Stimulated activated CD8-positive, alpha-beta memory T cell treated with anti-CD3 and anti-CD28 coated beads, Interleukin-15, amount 100 ng/mL, for 4 hours (primary cell): ENCODE measurements around the gene KRTAP5-2.
"Not testable (repeated sequence)": the region's sequence is repeated elsewhere in the genome, so short reads cannot be mapped to it uniquely, and the experiment has no call there.

Experiments used
- DNase-seq, 2 donors: peaks; one replicate each; pipeline ENCODE4 v3.0.0-alpha.2; 2020; ENCODE audit warnings: low read depth in 2 of 2

The KRTAP5-2 gene

DNA sequence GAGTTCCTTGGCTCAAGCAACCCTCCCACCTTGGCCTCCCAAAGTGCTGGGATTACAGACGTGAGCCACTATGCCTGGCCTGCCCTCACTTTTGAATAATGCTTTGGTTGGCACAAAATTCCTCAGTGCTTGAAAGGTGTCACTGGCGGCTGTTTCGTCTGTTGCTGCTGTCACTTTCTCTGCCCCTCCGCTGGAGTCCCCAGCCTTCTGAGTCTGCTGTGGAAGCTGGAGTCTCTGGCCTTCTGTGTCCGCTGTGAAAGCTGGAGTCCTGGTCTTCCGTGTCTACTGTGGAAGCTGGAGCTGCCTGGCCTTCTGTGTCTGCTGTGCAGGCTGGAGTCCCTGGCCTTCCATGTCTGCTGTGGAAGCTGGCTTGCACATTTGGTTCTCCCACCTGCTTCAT lies 8.1 kb downstream of the KRTAP5-2 start:
- DNase-seq, result no peak

DNA sequence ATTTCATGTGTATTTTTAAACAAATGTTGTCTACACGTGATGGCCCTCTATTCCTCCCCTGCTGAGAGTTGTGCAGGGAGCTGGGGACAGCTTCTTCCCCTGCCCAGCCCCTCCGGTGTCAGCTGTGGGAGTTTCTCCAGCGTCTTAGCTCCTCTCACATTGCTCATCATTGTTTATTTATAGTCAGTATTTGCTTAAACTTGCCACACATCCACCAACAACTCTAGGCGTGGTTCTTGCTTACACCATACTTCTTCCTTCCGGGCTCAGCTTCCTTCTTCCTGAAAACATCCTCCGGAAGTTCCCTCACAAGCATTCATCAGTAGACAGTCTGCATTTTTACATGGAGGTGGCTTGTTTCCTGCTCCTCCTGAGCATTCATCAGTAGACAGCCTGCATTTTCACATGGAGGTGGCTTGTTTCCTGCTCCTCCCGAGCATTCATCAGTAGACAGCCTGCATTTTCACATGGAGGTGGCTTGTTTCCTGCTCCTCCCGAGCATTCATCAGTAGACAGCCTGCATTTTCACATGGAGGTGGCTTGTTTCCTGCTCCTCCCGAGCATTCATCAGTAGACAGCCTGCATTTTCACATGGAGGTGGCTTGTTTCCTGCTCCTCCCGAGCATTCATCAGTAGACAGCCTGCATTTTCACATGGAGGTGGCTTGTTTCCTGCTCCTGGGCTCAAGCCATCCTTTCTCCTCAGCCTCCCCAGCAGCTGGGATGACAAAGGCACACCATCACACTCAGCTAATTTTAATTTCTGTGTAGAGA lies 8.7 kb downstream of the KRTAP5-2 start:
- DNase-seq, result not testable (repeated sequence)

DNA sequence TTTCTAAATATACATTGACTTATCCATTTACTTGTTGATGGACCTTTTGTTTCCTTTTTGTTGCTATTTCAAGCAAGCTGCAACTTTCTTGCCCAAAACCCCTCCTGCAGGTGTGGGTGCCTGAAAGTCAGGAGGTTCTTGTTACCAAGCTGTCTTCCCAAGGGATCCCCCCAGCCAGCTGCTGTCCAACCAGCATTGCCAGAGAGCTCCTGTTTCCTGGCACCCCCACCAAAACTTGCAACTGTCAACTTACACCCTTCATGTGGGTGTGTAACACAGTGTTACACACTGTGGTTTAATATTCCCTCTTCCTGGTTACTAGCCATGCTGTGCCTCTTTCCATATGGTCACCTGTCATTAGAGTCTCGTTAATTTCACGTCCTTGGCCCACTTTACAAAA lies 11.4 kb downstream of the KRTAP5-2 start:
- no peak for DNase-seq

DNA sequence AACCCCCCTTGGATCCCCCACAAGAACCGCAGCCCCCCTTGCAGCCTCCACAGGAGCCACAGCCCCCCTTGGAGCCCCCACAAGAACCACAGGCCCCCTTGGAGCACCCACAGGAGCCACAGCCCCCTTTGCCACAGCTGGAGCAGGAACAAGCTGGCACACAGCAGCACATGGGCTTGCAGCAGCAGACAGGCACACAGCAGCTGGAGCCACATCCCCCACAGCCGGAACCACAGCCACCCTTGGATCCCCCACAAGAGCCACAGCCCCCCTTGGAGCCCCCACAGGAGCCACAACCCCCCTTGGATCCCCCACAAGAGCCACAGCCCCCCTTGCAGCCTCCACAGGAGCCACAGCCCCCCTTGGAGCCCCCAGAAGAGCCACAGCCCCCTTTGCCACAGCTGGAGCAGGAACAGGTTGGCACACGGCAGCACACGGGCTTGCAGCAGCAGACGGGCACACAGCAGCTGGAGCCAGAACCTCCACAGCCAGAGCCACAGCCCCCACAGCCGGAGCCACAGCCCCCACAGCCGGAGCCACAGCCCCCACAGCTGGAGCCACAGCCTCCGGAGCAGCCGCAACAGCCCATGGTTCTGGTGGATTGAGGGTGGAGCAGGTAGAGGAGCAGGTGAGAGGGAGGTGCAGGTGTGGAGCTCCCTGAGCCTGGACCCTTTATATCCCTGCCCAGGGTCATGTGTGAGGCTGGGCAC lies 13.3 kb downstream of the KRTAP5-2 start, which contains the start of gene KRTAP5-1:
KRTAP5-1 (minus strand) TSS at position 623 of the 710 bp plus-strand sequence; CDS start at position 589, 34 bp downstream.
- not testable (repeated sequence) for DNase-seq

DNA sequence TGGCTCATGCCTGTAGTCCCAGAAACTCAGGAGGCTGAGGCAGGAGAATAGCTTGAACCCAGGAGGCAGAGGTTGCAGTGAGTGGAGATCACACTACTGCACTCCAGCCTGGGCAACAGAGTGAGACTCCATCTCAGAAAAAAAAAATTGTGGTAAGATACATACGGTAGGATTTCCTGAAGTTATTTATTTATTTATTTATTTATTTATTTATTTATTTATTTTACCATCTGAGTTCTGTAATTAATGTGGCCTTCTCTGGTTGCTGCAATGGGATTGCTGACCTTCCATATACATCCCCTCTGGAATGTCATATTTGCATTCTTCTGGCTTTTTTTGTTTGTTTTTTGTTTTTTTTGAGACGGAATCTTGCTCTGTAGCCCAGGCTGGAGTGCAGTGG lies 15.2 kb downstream of the KRTAP5-2 start:
- not testable (repeated sequence) for DNase-seq

DNA sequence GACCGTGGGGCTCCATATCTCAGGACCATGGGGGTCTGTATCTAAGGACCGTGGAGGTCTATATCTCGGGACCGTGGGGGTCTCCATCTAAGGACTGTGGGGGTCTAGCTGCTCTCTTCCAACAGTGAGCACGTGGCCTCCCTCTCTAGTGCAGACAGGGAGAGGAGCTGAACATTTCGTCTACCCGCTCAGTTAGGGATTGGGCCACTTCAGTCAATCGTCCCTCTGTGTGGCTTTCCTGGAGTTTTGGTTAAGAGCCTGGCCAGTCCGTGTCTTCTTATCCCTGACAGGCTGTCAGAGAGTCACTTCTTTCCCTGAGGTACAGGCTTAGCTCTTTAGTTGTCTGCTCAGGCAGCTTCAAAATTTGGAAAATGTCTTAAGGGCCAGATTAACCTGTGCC lies 16.1 kb downstream of the KRTAP5-2 start:
- no peak for DNase-seq

DNA sequence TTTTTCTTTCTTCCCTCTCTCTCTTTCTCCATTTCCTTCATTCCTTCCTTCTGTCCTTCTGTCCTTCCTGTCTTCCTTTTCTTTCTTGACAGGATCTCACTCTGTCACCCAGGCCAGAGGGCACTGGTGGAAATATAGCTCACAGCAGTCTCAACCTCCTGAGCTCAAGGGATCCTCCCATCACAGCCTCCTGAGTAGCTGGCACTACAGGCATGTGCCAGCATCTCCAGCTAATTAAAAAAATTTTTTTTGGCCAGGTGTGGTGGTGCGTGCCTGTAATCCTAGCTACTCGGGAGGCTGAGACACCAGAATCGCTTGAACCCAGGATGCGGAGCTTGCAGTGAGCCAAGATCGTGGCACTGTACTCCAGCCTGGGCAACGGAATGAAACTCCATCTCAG lies 21.3 kb downstream of the KRTAP5-2 start:
- DNase-seq, result no peak

DNA sequence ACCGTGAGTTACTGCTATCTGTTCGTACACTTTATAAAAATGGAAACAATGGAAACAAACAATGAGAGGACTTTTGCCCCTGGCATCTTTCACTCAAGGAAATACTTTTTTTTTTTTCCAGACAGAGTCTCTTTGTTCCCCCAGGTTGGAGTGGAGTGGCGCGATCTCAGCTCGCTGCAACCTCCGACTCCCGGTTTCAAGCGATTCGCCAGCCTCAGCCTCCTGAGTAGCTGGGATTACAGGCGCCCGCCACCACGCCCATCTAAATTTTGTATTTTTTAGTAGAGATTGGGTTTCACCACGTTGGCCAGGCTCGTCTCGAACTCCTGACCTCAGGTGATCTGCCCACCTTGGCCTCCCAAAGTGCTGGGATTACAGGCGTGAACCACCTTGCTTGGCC lies 22.3 kb downstream of the KRTAP5-2 start:
- not testable (repeated sequence) for DNase-seq

DNA sequence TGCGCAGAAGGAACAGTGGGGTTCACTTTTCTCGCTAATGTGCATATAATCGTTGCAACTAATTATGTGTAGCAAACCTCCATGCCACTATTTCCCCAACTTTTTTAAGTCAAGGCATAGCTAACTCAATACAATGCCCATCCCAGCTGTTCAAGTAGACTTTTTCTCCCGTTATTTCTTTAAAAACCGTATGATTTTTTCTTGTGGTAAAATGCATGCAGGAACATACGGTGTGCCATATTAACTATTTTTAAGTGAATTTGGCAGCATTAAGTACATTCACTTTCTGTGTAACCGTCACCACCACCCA lies 23.2 kb downstream of the KRTAP5-2 start:
- DNase-seq, result no peak

DNA sequence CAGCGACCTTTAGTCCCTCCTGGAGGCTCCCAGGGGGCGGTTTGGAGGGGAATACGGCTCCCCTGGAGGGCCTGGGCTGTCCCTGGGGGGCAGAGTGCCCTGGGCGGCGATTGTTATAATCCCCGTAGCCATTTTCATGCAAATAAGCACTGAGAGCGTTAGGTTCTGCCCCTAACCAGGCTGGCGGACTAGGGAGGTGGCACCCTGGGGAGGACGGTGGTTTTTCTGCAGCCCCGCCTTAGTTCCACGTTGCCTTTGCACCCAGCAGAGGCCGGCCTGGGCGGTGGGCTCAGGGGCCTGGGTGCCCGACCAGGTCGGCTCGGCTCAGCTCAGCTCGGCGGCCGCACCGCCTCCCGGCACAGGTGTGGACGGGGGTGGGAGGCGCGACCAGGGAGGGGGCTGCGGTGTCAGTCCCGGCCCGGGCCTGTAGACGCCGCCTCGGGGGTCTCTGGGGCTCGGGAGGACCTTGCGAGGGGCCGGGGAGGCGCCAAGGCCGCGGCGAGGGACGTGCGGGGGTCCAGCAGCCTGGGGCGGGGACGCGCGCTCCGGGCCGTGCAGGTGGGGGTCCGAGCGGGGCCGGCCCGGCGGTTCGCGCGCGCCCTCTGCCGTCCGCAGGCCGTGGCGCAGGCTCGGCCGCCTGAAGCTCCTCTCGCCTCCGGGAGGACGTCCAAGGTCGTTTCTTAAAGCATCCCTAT lies 23.7 kb downstream of the KRTAP5-2 start:
- no peak for DNase-seq

DNA sequence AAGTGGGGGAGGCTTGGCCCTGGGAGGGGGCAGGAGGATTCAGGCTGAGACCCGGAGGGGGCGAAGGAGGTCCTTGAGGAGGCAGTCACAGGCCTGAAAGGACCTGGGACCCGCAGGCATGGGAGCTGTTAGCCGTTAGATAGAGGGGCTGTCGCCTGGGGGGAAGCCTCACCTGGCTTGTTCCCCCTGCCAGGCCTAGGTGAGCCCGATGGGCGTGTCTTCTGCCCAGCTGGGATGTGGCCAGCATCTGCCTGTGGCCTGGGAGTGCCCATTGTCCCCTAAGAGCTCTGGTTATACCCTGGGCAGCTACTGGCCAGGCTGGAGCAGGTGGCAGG lies 24.2 kb downstream of the KRTAP5-2 start:
- no peak for DNase-seq

DNA sequence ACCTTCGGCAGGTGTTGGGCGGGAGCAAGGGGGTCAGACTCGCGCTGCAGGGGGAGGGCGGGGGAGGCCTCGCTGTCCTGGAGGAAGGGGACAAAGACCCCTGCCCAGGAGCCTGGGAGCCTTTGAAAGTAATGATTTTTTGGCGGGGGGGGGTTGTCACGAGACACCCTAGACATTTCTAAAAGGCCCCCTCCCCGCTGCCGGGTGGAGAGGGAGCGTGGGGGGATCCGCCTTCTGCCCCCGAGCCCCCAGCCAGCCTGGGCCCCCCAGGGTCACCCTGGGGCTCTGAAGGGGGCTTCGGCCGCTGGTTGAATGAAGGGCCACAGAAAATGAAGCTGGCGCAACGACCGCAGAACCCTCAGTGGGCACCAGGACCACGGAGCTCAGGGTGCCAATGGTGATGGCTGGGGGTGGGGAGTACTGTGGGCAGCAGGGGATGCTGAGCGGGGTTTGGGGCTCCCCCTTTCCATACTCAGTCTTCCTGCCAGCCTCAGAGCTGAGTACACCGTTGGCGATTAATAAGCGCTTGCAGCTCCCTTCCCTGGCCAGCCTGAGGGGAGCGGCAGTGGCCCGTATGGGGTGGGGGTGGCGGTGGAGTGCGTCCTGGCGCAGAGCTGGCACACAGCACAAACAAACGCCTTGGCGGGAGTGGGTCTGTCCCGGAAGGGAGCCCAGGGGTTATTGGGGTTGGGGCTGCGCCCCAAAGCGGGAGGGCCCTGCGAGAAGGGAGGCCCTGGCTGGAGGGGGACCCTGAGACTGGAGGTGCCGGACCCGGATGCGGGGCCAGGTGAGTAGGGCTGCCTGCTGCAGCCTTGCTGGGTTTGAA lies 24.8 kb downstream of the KRTAP5-2 start:
- no peak for DNase-seq

DNA sequence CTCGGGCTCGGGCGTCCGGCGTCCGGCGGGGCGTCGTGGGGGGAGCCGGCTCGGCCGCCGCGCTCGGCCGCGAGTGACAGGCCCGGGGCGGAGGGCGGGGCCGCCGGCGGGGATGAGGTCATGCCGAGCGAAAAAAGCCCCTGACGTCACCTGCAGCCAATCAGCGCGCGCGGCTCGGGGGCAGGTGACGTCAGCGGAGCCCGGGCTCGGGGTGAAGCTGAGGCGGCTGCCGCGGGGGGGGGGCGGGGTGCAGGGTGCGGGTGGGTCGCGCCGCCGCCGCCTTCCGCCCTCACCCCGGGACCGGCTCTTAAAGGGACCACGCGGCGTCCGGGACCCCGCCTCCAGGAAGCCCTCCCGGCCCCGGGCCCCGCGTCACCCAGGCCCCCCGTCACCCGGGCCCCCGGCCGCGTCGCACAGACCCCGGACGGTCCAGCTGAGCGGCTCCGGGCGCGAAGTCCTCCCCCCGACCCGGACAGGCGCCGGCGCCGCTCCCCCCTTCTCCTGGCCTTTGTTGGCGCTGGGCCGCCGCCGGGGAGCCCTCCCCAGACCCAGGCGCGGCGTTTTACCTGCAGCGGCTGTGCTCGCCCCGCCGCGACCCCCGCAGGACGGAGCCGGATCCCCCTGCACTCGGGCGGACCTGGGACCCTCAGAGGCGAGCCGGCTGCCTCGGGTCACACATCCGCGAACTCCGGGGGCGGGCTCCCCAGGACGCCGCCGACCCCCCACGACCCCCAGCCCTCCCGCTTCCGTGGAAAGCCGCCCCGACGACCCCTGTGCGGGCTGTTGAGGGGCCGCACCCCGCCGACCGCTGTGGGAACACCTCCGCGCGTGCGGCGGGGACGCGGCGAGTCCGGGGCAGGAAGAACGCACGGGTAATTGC lies 25.7 kb downstream of the KRTAP5-2 start, which contains the start of gene DUSP8:
DUSP8 (minus strand) TSS at position 75 of the 880 bp plus-strand sequence. CDS start 6,445 bp downstream, outside the sequence.
- peak; percentile 83 to 92 for DNase-seq

DNA sequence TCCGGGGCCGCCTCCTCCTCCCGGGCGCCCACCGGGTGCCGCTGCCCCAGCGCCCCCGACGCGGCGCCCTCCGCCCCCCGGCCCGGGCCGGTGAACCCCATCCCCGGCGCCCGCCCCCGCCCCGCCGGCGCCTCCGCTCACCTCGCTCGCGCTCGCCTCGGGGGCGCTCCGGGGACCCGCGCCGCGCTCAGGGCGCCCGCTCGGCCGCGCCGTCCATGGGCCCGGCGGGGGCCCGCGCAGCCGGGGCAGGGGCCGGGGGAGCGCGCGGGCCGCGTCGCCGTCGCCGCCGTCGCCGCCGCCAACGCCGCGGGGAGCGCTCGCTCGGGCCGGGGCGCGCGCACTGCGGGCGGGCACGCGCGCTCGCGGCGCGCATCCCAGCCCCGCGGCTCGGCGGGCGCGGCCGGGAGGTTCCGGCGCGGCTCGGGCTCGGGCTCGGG lies 26.3 kb downstream of the KRTAP5-2 start:
- no peak for DNase-seq

DNA sequence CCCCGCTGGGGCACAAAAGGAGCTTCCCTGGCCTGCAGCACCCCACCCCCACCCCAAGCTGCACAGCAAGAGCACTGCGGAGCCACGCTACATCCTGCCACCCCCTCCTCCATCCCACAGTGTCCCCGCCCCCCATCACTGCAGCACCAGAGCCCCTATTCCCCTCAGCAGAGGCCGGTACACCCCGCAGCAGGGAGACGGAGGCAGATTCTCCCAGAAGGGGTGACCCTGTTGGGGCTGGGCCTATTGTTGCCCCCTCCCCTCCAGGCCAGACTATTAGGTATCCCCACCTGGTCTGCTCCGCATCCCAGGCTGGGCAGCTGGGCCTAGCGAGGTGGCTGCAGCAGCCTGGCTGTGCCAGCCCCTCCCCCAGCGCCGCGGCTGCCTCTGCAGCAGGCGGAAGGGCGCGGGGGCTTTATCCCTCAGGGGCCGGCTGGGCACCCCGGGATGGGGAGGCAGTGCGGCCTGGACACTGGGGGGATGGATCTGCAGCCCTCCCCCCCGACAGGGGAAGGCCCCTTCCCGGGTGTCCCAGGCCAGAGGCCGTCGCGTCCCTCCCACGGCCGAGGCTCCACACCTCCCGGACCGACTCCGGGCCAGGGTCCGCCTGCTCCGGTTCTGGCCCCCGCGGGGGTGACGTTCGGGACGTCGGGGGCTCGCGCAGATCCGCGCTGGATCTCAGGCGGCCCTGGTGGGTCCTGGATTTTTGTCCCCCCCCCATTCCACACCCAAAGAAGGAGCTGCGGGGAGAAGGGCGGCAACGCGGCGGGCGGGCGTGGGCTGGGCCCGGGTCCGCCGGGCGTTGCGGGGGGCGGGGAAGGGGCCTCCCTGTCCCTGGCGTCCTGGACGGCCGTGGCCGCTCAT lies 27.0 kb downstream of the KRTAP5-2 start:
- no peak for DNase-seq

DNA sequence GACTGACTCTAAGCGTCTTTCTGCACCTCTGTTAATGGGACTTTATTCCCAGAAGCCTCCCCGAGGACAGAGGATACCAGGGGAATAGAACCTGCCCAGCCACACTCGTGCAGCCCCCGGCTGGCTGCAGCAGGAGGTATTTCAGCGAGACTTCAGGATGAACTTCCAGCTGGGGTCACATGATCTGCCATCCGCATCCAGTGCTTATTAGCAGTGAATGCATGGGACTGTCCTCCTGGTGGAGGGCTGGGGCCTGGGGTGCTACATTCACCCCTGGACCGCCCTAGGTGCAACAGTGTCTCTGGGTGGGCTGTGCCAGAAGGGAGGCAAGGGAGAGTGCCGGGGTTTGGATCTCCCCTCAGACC lies 27.6 kb downstream of the KRTAP5-2 start:
- DNase-seq, result no peak

DNA sequence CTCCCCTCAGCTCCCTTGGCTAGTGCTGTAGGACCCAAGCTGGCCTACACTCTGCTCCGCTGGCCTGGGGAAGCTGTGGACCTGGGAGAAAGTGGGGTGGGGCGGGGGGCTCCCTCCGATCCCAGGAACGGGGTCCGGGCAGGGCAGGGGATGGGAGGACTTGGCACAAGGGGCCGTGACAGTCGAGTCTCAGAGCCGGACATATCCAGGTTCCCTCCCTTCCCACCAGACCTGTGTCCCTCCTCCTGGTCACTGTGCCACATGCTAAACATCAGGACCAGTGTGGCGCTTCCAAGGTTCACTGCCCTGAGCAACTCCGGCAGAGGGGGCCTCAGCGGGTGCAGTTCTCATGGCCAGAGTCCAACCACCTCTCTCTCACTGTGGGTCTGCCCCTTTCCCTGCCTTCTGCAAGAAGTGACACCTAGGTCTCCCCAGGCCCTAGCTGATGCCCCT lies 28.1 kb downstream of the KRTAP5-2 start:
- DNase-seq, result no peak

DNA sequence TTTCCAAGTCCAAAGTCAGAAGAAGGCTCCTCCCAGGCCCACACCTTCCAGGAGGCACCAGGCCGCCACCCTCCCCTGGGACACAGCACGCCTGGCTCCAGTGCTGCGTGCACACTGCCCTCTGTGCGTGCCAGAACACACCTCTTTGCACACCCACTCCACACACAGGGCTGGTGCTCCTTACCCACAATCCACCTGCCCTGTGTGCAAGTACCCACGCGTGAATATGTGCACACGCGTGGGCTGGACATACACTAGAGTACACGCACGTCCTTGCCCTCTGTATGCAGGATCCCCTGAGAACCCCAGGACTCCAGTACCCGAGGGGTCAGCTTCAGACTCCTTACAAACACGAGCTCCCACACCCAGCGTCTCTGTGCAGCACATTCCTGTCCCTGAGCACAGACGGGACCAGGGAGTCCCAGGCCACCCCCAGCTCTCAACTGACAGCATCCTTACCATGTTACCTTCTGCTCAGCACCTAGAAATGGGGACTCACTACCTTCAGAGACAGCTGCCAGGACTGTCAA lies 28.8 kb downstream of the KRTAP5-2 start:
- no peak for DNase-seq

DNA sequence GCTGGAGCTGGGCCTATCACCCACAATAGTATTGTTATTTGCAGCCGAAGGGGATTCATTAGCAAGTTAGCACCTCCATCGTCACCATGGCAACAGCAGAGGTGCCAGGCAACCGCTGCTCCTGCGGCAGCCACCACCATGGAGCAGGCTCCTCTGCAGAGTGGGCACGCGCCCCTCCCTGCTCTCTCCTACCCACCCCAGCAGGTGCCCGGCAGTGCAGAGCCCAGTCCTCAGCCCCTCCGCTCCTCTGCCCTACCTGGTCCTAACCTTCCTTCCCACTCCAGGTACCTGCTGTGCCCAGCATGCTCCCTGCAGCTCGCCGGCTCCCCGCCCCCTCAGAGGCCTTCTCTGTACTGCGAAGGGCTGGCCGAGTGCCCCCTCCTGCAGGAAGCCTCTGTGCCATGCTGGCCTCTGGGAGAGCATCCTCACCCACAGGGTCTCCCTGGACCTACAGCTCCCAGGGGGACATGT lies 29.6 kb downstream of the KRTAP5-2 start:
- peak in 1 of 2 donors; percentile 24 for DNase-seq
